Measurements from ENCODE around the gene AP3B1. TPM values are rescaled to one million over a fixed set of nuclear protein-coding genes. Genes with fewer than 3 reads are reported as not detected.

The AP3B1 gene
- total RNA-seq, 1 donor: 77.4 TPM

- no peak overlapping the region for H3K27ac ChIP-seq (ENCODE audit: low read depth, low read length)
- no peaks in the 10 kb centered on the region for H3K9me3 ChIP-seq (ENCODE audit: low read depth, low read length)
- no peak overlapping the region for H2AFZ ChIP-seq (ENCODE audit: low read length)
- TF ChIP-seq CTCF (IDR thresholded peaks at IDR 0.05; ENCODE audit: extremely low read depth, low read depth, low read length): no peak
- H3K36me3 ChIP-seq (ENCODE audit: insufficient read depth, low read length): no peaks in the 10 kb centered on the region
- peaks cover 89% of the 10 kb centered on the region for H3K79me2 ChIP-seq (ENCODE audit: insufficient read depth, low read length)
- peaks cover 9% of the 10 kb centered on the region for H4K20me1 ChIP-seq (ENCODE audit: insufficient read depth, low read length)
- H3K27me3 ChIP-seq (ENCODE audit: insufficient read depth, low read length): no peaks in the 10 kb centered on the region
- no peak for DNase-seq (ENCODE audit: insufficient read length, low spot score, missing footprints)
- no peak overlapping the region for H3K4me3 ChIP-seq (ENCODE audit: insufficient read depth, low read length)
- H3K4me1 ChIP-seq (ENCODE audit: insufficient read depth, low read length): peaks cover 25% of the 10 kb centered on the region
- H3K4me2 ChIP-seq (ENCODE audit: insufficient read depth, low read length): no peak overlapping the region
These were observed 8.2 kb downstream of the AP3B1 start for GRCh38 chr5:78286290-78286689.

GRCh38 chr5:78283802-78284201, 10.7 kb downstream of the AP3B1 start:
- Histone ChIP-seq H4K20me1 (ENCODE audit: insufficient read depth, low read length) (peaks cover 9% of the 10 kb centered on the region), H3K4me3 (ENCODE audit: insufficient read depth, low read length) (no peak overlapping the region), H2AFZ (ENCODE audit: low read length) (no peak overlapping the region), H3K79me2 (ENCODE audit: insufficient read depth, low read length) (peaks cover 85% of the 10 kb centered on the region), H3K4me1 (ENCODE audit: insufficient read depth, low read length) (peaks cover 18% of the 10 kb centered on the region), H3K27ac (ENCODE audit: low read depth, low read length) (no peak overlapping the region), H3K9me3 (ENCODE audit: low read depth, low read length) (no peaks in the 10 kb centered on the region), H3K27me3 (ENCODE audit: insufficient read depth, low read length) (no peaks in the 10 kb centered on the region), H3K36me3 (ENCODE audit: insufficient read depth, low read length) (no peaks in the 10 kb centered on the region), H3K4me2 (ENCODE audit: insufficient read depth, low read length) (no peak overlapping the region)
- no peak for DNase-seq (ENCODE audit: insufficient read length, low spot score, missing footprints)
- no peak for TF ChIP-seq CTCF (IDR thresholded peaks at IDR 0.05; ENCODE audit: extremely low read depth, low read depth, low read length)

GRCh38 chr5:78283105-78283504, 11.4 kb downstream of the AP3B1 start:
- DNase-seq (ENCODE audit: insufficient read length, low spot score, missing footprints): no peak
- no peaks in the 10 kb centered on the region for H3K36me3 ChIP-seq (ENCODE audit: insufficient read depth, low read length)
- no peak overlapping the region for H2AFZ ChIP-seq (ENCODE audit: low read length)
- H3K27me3 ChIP-seq (ENCODE audit: insufficient read depth, low read length): no peaks in the 10 kb centered on the region
- H3K4me2 ChIP-seq (ENCODE audit: insufficient read depth, low read length): no peak overlapping the region
- no peak overlapping the region for H3K4me3 ChIP-seq (ENCODE audit: insufficient read depth, low read length)
- peaks cover 12% of the 10 kb centered on the region for H3K4me1 ChIP-seq (ENCODE audit: insufficient read depth, low read length)
- TF ChIP-seq CTCF (IDR thresholded peaks at IDR 0.05; ENCODE audit: extremely low read depth, low read depth, low read length): no peak
- no peaks in the 10 kb centered on the region for H3K9me3 ChIP-seq (ENCODE audit: low read depth, low read length)
- H3K27ac ChIP-seq (ENCODE audit: low read depth, low read length): no peak overlapping the region
- H4K20me1 ChIP-seq (ENCODE audit: insufficient read depth, low read length): peaks cover 13% of the 10 kb centered on the region
- peaks cover 85% of the 10 kb centered on the region for H3K79me2 ChIP-seq (ENCODE audit: insufficient read depth, low read length)

- no peaks in the 10 kb centered on the region for H3K9me3 ChIP-seq (ENCODE audit: low read depth, low read length)
- no peak for TF ChIP-seq CTCF (IDR thresholded peaks at IDR 0.05; ENCODE audit: extremely low read depth, low read depth, low read length)
- H2AFZ ChIP-seq (ENCODE audit: low read length): no peak overlapping the region
- H3K36me3 ChIP-seq (ENCODE audit: insufficient read depth, low read length): peaks cover 6% of the 10 kb centered on the region
- no peak for DNase-seq (ENCODE audit: insufficient read length, low spot score, missing footprints)
- H3K4me3 ChIP-seq (ENCODE audit: insufficient read depth, low read length): no peak overlapping the region
- H3K4me1 ChIP-seq (ENCODE audit: insufficient read depth, low read length): no peaks in the 10 kb centered on the region
- H3K4me2 ChIP-seq (ENCODE audit: insufficient read depth, low read length): no peak overlapping the region
- H3K27ac ChIP-seq (ENCODE audit: low read depth, low read length): no peak overlapping the region
- H3K79me2 ChIP-seq (ENCODE audit: insufficient read depth, low read length): peaks cover 87% of the 10 kb centered on the region
- no peaks in the 10 kb centered on the region for H3K27me3 ChIP-seq (ENCODE audit: insufficient read depth, low read length)
- peaks cover 27% of the 10 kb centered on the region for H4K20me1 ChIP-seq (ENCODE audit: insufficient read depth, low read length)
These were observed 14.2 kb downstream of the AP3B1 start for GRCh38 chr5:78280261-78280660.

Data from osteoblast (primary cell).